ENCODE data around the gene CCL28. TPM values are rescaled to one million over a fixed set of nuclear protein-coding genes. Genes with fewer than 3 reads are reported as not detected.

The CCL28 gene
- total RNA-seq, 1 experiment from 2014 or later: not detected

DNA sequence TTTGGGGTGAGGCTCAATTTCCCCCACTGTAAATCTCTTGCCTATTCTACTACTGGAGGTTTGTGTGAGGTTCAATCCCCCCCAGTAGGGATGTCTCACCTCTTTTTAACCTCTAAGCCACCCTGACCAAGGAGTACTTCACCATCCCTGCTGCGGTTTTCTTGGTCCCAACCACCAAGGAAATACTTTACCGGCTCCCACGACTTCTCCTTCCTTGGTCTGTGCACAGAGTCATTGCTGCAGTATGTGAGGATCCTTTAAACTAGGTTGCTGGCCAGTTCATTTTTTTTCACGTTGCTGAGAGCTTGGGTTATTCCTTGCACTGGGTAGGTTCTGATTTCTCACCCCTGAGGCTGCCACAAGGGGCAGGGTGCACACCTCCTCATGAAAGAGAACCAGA lies 76.5 kb downstream of the CCL28 start:
- no peak overlapping the region for H3K4me2 ChIP-seq (ENCODE audit: insufficient read depth, insufficient read length, low read length)
- H4K8ac ChIP-seq (replicated peaks; ENCODE audit: insufficient read length, low read depth, low read length): no peak overlapping the region
- H3K18ac ChIP-seq (ENCODE audit: insufficient read length, low read depth, low read length): no peak overlapping the region
- no peak overlapping the region for H2AK5ac ChIP-seq (ENCODE audit: insufficient read length, low read length)
- Mint-ChIP-seq H3K4me3 (no peak overlapping the region), H3K27me3 (ENCODE audit: low read depth) (peaks cover 5% of the 10 kb centered on the region), H3K36me3 (ENCODE audit: insufficient read depth in 1 of 3, low read depth in 3 of 3) (peaks cover 5 to 19% (median 11%) of the 10 kb centered on the region in 3 experiments), H3K9me3 (peaks cover 28 to 39% of the 10 kb centered on the region in 2 experiments), H3K4me1 (no peaks in the 10 kb centered on the region), H3K27ac (no peak overlapping the region)
- H2BK5ac ChIP-seq (ENCODE audit: insufficient read length, low read length): no peak overlapping the region
- no peak for DNase-seq
- H3K79me1 ChIP-seq (ENCODE audit: insufficient read depth, low read depth, low read length, poor library complexity, severe bottlenecking): no peaks in the 10 kb centered on the region
- TF ChIP-seq, protein P1, sequence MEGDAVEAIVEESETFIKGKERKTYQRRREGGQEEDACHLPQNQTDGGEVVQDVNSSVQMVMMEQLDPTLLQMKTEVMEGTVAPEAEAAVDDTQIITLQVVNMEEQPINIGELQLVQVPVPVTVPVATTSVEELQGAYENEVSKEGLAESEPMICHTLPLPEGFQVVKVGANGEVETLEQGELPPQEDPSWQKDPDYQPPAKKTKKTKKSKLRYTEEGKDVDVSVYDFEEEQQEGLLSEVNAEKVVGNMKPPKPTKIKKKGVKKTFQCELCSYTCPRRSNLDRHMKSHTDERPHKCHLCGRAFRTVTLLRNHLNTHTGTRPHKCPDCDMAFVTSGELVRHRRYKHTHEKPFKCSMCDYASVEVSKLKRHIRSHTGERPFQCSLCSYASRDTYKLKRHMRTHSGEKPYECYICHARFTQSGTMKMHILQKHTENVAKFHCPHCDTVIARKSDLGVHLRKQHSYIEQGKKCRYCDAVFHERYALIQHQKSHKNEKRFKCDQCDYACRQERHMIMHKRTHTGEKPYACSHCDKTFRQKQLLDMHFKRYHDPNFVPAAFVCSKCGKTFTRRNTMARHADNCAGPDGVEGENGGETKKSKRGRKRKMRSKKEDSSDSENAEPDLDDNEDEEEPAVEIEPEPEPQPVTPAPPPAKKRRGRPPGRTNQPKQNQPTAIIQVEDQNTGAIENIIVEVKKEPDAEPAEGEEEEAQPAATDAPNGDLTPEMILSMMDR (conservative IDR thresholded peaks at IDR 0.05): no peak
- H3K56ac ChIP-seq (ENCODE audit: insufficient read length, low read depth, low read length): no peak overlapping the region
- peaks cover 4% of the 10 kb centered on the region for H3K9me3 ChIP-seq (ENCODE audit: control insufficient read depth, low read depth, low read length)
- H4K5ac ChIP-seq (ENCODE audit: insufficient read length, low read depth, low read length): no peak overlapping the region
- no peaks in the 10 kb centered on the region for H3K4me1 ChIP-seq (ENCODE audit: insufficient read depth, low read length)
- no peak overlapping the region for H3K4ac ChIP-seq (ENCODE audit: low read depth, low read length)
- no peak overlapping the region for H3K23ac ChIP-seq (ENCODE audit: insufficient read length, low read depth, low read length)
- no peaks in the 10 kb centered on the region for H3K27me3 ChIP-seq (ENCODE audit: insufficient read depth, low read length)
- H3K27ac ChIP-seq (ENCODE audit: insufficient read length, low read depth, low read length): no peak overlapping the region
- no peaks in the 10 kb centered on the region for H3K79me2 ChIP-seq (ENCODE audit: insufficient read depth, low read length)
- H3K9ac ChIP-seq (ENCODE audit: extremely low read depth, insufficient read length, low read length): no peak overlapping the region
- WGBS (ENCODE audit: extremely low coverage, insufficient read length, low lambda C conversion rate): no CpG with 5 or more reads among the region's 4 CpGs
- no peak overlapping the region for H2BK15ac ChIP-seq (ENCODE audit: low read depth, low read length)
- H4K20me1 ChIP-seq (ENCODE audit: control insufficient read depth, insufficient read depth, insufficient read length): no peaks in the 10 kb centered on the region
- no peak overlapping the region for H2BK20ac ChIP-seq (ENCODE audit: low read depth, low read length, poor library complexity, severe bottlenecking)
- no peak overlapping the region for H3K14ac ChIP-seq (ENCODE audit: insufficient read depth, low read length)
- H3T11ph ChIP-seq (ENCODE audit: low read length): no peak overlapping the region
- H2BK120ac ChIP-seq (ENCODE audit: low read depth, low read length, poor library complexity, severe bottlenecking): no peak overlapping the region
- H2BK12ac ChIP-seq (ENCODE audit: insufficient read length, low read depth, low read length): no peak overlapping the region
- no peak overlapping the region for H2AFZ ChIP-seq (ENCODE audit: low read length)
- no peaks in the 10 kb centered on the region for H3K23me2 ChIP-seq (ENCODE audit: insufficient read length, low read depth, low read length, poor library complexity, severe bottlenecking)
- H4K91ac ChIP-seq (ENCODE audit: insufficient read length, low read depth, low read length): no peak overlapping the region

All from H9 (cell line).